GM19455 (cell line): ENCODE measurements around the gene APOBEC3F.
"Not testable (repeated sequence)": the region's sequence is repeated elsewhere in the genome, so short reads cannot be mapped to it uniquely, and the experiment has no call there.

Experiments
- ATAC-seq: cut with Tn5 transposase; IDR thresholded peaks from one replicate; pipeline ENCODE4 v1.9.1; 2021; ENCODE audit not compliant: unreplicated experiment

APOBEC3F gene

DNA sequence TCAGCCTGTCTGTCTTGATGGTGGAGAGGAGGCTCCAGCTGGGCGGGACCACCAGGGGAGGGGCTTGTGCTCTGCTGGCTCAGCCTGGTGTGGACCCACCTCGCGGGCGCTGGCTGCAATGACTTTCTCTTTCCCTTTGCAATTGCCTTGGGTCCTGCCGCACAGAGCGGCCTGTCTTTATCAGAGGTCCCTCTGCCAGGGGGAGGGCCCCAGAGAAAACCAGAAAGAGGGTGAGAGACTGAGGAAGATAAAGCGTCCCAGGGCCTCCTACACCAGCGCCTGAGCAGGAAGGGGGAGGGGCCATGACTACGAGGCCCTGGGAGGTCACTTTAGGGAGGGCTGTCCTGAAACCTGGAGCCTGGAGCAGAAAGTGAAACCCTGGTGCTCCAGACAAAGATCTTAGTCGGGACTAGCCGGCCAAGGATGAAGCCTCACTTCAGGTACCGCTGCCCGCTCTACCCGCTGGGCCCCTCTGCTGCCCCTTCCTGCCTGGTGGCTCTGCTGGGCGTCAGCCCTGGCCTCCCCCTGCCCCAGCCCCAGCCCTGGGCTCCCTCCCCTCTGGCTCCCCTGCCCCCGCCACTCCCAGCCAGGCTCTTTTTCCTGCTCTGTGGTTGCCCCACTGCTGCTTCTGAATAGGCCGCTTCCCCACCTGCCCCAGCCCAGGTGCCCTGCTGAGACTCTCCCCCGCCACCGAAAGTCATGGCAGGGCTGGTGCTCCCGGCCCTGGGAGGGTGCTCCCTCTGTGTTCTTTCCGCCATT, at the start of gene APOBEC3F:
APOBEC3F (plus strand) TSS at position 327 of the 759 bp plus-strand sequence; CDS start at position 424, 97 bp downstream.
- ATAC-seq, result peak; percentile 88

DNA sequence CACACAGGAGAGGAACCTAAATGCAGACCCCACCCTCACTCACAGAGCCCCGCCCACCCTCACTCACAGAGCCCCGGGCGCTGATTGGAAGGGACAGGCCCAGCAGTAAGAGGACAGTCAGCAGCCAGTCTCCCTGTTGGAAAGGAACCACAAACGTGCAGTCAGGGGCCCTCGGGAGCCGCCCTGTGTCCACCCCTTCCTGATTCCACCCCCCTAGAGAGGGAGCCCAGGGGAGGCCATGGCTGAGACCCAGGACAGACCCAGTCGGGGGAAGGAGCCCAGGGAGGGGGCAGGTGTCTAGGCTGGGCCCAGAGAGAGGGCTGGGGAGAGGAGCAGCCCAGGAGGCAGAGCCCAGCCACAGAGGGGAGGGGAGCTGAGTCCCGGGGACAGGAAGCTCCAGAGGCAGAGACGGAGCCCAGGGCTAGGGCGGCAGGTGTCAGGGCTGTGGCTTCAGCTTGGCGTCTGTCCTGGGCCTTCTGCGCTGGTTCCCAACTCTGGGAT, 47.7 kb upstream of the APOBEC3F start:
- ATAC-seq, result not testable (repeated sequence)

DNA sequence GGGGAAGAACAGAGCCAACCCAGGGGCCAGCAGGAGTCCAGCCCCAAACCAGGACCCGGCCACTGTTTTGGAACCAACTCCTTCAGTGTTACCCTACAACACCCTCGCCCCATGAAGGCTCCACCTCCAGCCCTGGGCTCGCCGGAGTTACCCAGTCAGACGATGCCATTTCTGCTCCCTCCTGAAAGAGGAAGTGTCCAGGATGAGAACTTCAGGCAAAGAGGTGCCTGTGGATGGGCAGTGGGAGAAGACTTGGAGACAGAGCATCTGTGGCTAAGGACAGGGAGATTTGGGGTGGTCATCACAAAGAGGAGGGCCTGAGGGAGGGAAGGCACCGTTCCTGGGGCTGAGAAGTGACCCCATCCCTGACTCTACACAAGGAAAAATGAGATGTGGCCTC, 44.6 kb upstream of the APOBEC3F start:
- no peak for ATAC-seq

GRCh38 chr22:38997518-38997917, 43.1 kb upstream of the APOBEC3F start:
- no peak for ATAC-seq

GRCh38 chr22:39003165-39003638, 37.5 kb upstream of the APOBEC3F start:
- ATAC-seq, result no peak

DNA sequence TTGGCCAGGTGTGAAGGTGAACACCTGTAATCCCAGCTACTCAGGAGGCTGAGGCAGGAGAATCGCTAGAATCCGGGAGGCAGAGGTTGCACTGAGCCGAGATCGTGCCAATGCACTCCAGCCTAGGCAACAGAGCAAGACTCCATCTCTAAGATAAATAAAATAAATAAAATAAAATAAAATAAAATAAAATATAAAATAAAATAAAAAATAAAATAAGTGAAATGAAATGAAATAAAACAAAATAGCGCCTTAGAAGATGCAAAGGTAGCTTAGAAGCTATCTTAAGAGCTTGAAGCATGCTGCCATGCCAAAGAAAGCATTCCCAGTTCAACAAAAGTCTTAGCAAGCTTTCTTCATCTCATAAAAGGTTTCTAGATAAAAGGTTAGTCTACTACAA, 33.5 kb upstream of the APOBEC3F start:
- no peak for ATAC-seq

GRCh38 chr22:39008271-39008850, 32.3 kb upstream of the APOBEC3F start:
- not testable (repeated sequence) for ATAC-seq

GRCh38 chr22:39010946-39011345, 29.7 kb upstream of the APOBEC3F start:
- no peak for ATAC-seq

DNA sequence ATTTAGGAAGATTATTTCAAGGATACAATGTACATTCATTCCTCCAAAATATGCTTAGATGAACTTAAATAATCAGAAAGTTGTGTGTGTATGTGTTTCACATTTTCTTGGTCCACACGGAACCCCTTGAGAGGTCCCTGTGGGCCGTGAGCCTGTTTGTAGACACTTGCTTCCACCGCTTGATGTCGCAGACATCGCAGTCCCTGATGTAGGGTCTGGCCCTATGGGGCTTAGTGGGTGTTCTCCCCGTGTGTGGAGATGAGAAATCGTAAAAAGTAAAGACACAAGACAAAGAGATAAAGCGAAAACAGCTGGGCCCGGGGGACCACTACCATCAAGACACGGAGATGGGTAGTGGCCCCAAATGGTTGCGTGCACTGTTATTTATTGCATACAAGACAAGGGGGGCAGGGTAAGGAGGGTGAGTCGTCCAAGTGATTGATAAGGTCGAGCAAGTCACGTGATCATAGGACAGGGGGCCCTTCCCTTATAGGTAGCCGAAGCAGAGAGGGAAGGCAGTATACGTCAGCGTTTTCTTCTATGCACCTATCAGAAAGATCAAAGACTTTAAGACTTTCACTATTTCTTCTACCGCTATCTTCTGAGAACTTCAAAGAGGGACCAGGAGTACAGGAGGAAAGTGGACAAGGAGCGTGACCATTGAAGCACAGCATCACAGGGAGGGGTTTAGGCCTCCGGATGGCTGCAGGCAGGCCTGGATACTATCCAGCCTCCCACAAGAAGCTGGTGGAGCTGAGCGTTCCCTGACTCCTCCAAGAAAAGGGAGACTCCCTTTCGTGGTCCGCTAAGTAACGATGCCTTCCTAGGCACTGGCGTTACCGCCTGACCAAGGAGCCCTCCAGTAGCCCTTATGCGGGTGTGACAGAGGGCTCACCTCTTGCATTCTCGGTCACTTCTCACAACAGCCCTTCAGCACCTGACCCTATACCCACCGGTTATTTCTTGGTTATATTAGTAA, 27.8 kb upstream of the APOBEC3F start:
- no peak for ATAC-seq

- ATAC-seq, result not testable (repeated sequence)
Measured at GRCh38 chr22:39013561-39013941, 27.1 kb upstream of the APOBEC3F start.

- peak; percentile 94 for ATAC-seq
Measured at GRCh38 chr22:39013942-39014722, 26.5 kb upstream of the APOBEC3F start, which contains the start of gene APOBEC3C. APOBEC3C (plus strand) TSS chr22:39014257; CDS start chr22:39014363, 106 bp downstream.

GRCh38 chr22:39014723-39015121, 25.9 kb upstream of the APOBEC3F start:
- not testable (repeated sequence) for ATAC-seq

DNA sequence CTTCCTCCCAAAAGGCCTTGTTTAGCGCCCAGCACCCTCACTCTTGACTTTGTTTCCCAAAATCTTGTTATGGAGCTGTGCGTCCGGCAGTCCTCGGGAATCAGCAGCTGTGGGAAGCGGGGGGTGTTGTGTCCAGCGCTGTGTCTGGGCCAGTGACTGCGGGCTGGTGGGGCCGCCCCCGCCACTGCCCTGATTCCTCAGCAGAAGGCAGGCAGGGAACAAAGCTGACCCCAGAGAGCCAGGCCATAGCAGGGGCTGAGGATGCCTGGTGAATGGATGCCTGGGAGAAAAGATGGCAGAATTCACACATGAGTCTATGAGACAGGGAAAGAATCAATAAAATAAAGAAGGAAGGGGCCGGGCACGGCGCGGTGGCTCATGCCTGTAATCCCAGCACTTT, 24.1 kb upstream of the APOBEC3F start:
- ATAC-seq, result no peak

DNA sequence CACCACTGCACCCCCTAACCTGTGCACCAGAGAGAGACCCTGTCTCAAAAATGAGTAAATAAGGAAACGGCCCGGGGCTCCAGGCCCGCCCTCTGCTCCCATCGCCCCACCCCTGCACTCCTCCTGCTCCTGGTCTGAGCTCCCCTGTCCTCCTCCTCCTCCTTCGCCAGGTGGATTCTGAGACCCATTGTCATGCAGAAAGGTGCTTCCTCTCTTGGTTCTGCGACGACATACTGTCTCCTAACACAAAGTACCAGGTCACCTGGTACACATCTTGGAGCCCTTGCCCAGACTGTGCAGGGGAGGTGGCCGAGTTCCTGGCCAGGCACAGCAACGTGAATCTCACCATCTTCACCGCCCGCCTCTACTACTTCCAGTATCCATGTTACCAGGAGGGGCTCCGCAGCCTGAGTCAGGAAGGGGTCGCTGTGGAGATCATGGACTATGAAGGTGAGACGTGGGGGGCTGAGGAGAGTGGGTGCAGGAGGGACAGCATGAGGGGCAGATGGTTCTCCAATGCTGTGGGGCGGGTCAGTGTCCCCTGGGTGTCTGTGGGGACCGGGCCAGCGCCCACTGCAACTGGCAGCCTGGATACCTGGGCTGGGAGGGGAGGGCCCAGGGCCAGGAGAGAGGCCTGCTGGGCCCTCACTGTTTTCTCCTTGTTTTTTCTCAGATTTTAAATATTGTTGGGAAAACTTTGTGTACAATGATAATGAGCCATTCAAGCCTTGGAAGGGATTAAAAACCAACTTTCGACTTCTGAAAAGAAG, 22.9 kb upstream of the APOBEC3F start:
- ATAC-seq, result no peak

DNA sequence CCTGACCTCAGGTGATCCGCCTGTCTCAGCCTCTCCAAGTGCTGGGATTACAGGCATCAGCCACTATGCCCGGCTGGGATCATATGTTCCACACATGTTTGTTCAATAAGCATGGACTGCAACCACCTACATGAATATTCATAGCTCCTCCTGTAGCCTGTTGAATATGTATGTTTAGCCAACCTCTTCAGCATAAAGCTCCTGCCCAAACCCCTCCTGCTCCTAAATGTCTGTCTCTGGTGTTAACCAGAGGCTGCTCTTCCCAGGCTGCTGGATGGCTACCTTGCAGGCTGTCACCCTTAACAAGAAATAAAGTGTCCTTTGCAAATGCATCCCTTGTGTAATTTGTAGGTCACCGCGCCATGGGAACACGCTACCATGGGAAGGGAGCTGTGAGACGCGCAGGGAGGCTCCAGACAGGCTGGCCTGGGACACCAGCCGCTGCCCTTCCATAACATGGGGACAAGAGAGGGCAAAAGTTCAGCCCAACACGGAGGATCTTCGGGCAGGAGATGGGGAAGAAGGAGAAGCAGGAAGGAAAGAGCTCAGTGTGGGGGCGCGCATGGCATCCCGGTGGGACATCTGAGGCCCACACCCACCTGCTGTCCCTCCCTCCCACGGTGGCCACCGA, 20.5 kb upstream of the APOBEC3F start:
- ATAC-seq, result not testable (repeated sequence)

DNA sequence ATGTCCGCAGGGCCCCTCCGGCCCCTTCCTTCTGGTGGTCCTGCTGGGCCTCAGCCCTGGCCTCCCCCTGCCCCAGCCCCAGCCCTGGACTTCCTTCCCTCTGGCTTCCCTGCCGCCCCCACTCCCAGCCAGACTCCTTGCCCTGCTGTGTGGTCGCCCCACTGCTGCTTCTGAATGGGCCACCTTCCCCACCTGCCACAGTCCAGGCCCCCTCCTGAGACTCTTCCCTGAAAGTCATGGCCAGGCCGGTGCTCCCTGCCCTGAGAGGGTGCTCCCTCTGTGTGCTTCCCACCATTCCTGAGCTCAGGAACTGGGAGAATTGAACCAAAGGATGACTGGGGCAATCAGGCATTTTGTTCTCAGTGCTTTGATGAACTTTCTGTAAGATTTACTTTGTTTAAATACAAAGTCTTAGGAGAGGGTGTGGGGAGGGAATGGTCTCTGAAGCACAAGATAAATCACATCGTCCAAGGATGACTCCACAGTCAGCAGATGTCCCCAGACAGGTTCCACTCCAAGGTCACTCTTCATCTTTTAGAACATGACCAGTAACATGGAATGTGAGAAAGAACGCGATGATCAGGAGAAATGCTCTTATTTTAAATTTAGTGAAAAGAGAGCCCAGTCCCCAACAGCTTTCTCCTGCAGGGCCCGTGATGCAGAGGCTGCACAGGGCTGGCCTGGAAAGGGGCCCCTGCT, 19.0 kb upstream of the APOBEC3F start:
- no peak for ATAC-seq

GRCh38 chr22:39024519-39025308, 15.9 kb upstream of the APOBEC3F start:
- ATAC-seq, result no peak
